Stimulated activated CD8-positive, alpha-beta memory T cell treated with anti-CD3 and anti-CD28 coated beads, Interleukin-15, amount 100 ng/mL, for 4 hours (primary cell): ENCODE measurements around the gene RECK.
A peak's percentile ranks its signal among the peaks of the same experiment; 100 is the strongest.
"Not testable (repeated sequence)": the region's sequence is repeated elsewhere in the genome, so short reads cannot be mapped to it uniquely, and the experiment has no call there.

Experiments
- DNase-seq, 2 donors: peaks; one replicate each; pipeline ENCODE4 v3.0.0-alpha.2; 2020; ENCODE audit warnings: low read depth in 2 of 2

RECK gene

DNA sequence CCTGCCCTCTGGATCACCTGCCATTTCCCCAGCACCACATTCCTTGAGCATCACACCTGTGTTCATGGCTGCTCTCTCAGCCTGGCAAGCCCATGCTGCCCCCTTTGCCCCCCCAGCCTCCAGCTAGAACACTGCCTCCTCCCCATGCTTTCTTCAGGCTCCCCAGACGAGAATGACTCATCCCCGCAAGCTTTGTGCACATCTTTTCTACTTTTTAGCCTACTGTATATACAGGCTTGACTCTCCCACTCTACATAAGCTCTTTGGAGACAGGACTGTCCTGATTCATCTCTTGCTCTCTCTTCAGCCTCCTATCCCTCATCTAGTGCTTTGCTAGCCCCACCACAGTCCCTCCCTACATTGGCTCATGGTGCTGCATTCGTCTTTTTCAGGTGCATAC lies 79.9 kb downstream of the RECK start:
- DNase-seq = no peak

DNA sequence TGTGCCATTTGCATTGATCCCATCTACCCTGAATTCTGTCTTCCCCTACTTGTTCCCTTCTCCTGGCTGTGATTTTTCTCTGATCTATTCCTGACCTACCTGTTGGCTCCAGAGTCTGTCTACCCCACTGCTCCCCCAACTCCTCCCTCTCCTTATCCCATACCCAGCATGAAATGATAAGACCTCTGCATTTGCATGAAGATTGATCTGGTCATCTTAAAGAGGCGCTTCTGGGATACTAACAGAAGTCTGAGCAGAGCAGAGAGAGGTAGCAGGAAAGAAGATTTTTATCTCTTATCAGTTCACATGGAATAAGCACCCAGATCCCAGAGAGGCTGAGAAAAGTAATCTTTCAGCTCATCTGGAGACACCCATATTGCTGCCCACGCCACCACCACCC lies 81.5 kb downstream of the RECK start:
- no peak for DNase-seq

GRCh38 chr9:36118706-36119105 lies 82.0 kb downstream of the RECK start:
- no peak for DNase-seq

- no peak for DNase-seq
These were observed 82.8 kb downstream of the RECK start for GRCh38 chr9:36119476-36119875.

DNA sequence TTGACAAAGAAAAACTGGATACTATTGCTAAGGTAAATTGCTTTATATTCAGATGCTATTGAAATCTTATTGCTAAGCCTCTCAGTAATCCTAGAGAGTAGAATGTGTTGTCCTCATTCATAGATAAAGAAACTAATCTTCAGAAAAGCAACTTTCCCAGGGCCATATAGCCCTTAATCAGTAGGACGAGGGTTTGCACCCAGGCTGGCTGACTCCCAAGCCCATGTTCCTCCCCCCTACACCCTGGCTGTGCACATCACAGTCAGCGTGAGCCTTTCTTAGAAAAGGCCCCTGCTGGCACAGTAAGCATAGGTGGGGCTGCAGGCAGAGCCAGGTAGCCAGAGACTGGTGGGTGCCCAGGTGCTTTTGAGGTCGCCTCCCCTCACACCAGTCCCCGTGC lies 84.0 kb downstream of the RECK start:
- DNase-seq = no peak

DNA sequence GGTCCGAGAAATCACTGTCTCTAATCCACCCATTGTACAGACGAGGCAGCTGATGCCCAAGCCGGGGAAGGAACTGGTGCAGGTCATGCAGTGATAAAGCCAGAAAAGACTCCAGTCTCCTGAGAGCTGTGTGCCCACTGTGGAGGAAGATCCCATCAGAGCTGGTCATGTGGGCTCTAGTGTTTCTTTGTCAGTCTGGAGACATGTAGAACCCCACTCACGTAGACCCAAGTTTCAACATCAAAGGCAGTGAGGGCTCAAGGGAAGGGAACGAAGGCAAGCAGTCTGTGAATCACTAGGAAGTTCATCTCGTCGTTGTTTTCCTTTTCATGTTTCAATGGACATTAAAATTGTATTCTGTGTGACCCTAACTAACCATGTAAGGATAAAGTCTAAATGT lies 85.3 kb downstream of the RECK start:
- DNase-seq = no peak

DNA sequence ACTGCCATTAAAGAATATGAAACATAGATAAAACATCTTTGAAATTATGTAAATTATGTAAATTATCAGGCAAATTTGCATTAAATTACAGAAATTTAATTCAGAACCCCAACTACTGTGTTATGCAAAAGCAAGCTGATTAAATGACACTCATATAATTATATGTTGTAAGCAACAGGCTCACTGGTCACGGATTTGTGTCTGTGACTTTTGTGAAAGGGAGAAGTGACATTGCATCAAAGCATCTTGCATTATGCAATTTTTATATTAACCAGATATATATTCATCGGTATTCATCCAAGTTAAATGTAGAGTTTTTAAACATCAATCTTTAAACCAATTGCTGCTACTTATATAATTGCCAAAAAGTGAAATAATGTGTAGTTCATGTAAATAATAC lies 86.8 kb downstream of the RECK start:
- DNase-seq = no peak

GRCh38 chr9:36125062-36125855 lies 88.5 kb downstream of the RECK start:
- no peak for DNase-seq

DNA sequence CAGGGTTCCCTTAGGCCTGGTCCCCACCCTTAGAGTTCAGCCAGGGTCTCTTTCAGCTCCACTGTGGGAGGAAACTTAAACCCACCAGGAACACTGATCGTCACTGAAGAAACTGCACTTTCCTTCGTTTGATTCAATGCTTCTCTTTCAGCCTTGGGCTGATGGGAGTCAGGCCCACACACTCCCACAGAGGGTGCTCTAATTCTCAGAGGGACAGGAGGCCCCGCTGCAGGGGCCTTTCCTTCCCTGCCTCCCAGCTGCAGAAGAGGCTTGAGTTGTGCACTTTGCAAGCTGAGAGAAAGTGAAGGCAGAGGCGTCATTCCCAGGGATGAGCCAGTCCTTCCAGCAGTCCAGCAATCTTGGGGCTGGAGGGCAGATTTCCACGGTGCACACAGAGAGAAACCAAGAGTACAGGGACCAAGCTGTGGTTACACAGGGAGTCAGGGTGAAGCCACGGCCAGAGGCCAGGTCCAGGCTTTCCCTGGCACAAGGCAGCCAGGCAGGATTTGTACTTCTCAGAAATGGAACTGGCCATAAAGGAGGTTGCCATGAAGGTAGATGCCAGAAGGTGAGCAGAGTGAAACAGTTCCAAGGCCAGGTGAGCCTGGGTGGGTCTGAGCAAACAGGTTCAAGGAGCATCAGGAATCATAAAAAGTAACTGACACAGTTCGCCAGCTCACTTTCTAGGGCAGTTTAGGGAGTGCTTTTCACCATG lies 89.5 kb downstream of the RECK start:
- DNase-seq = no peak

- no peak for DNase-seq
These were observed 91.0 kb downstream of the RECK start for GRCh38 chr9:36127652-36128244.

GRCh38 chr9:36128349-36128748 lies 91.6 kb downstream of the RECK start:
- DNase-seq = no peak

GRCh38 chr9:36129139-36129538 lies 92.4 kb downstream of the RECK start:
- DNase-seq = no peak

- DNase-seq = not testable (repeated sequence)
These were observed 95.0 kb downstream of the RECK start for GRCh38 chr9:36131666-36132065.

- DNase-seq = no peak
These were observed 95.4 kb downstream of the RECK start for GRCh38 chr9:36132086-36132485.

DNA sequence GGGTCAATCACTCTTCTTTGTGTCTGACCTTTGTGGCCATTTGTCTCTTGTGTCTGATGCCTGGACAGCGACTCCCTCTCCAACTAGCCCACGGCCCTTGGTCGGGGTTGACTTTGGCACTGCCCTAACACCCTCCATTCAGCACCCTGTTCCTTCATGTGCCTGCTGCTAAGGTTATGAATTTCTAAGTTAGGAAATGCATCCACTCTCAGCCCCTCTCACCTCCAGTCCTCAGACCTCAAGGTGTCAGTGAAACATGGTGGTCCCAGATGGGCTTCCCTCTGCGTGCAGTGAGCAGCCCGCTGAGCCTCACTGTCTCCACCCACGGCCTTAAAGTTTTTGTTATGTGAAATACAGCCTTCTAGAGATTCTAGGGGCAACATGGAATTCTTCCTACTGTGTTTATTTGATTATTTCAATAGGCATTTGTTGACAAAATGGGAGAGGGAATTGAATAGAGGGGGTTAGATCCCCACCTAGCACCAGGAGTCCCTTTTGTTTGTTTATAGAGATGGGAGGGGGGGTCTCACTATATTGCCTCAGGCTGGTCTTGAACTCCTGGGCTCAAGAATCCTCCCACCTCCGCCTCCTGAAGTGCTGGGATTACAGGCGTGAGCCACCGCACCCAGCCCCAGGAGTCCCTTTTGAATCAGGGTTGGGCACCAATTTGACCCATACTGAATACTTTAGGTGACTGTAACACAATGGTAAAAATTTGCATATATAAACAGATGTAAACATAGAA lies 98.2 kb downstream of the RECK start:
- DNase-seq = no peak

DNA sequence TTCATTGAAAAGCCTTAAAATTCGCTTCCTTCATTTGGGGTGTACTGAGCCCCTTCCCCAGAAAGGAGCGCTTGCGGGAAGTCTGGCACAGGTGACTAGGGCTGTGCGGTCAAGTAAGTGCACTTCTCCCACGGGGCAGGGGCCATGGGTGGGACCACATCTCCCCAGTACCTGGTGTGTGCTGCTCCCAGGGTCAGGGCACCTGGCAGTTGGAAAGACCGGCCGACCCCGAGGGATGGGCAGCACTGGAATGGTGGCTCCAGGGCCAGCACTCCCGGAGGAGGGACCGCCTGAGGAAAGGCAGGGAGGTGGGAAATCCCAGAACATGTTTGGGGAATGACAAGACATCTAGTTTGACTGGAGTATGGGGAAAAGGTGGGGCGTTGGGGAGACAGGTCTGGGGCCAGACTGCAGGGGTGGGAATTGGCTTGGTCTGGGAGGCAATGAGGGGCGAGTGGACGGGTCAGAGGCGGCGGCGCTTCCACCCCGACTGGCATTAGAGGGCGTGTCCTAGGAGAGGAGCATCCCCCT lies 99.1 kb downstream of the RECK start:
- no peak for DNase-seq

- DNase-seq = peak; percentile 43 to 64
These were observed 99.7 kb downstream of the RECK start, which contains the start of gene GLIPR2 for GRCh38 chr9:36136272-36136893. GLIPR2 (plus strand) TSS chr9:36136733; CDS start chr9:36136779, 46 bp downstream.

GRCh38 chr9:36136894-36137391 lies 100.2 kb downstream of the RECK start:
- DNase-seq = no peak

DNA sequence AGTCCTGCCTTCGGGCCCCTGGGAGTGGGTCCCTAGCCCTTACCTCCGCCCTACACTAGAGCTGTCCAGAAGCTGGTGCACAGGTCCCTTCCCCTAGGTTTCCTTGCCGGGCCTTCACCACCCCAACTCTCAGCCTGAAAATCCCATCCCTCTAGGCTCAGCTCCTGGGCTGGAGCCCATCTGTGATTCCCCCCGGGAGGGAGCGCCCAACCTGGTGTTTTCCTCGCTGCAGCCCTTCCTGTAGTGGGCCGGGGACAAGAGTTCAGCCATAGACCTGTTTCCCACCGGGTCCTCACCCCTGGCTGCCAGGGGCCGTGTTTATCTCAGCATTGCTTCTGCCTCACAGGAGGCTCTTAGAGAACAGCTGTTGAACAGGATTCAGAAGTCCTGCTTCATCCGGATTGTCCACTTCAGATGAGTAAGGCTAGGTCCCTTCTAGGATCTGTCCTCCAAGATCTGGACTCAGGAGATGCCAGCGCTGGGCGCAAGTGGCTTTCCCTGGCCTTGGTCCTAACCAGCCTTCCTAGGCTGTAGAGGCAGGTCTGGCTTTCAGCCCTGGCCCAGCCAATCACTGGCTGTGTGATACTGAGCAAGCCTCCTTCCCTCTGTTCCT lies 100.8 kb downstream of the RECK start:
- DNase-seq = no peak

DNA sequence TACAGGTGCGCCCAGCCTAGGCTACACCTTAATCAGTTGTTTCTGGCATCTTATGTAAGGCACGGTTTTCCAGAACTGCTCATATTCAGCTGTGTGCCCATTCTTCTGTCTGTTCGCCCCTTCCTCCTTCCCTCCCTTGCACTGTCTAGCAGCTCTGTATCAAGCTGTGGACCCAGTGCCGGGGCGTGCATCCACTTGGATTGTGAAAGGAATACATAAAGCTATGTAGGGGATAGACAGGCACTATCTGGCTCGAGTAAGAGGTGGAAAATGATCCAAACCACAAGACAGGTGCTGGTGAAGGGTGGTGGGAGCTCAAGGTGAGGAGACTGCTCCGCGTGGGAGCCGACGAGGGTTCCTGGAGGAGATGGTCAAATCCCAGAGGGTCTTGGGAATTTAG lies 101.8 kb downstream of the RECK start:
- no peak for DNase-seq

DNA sequence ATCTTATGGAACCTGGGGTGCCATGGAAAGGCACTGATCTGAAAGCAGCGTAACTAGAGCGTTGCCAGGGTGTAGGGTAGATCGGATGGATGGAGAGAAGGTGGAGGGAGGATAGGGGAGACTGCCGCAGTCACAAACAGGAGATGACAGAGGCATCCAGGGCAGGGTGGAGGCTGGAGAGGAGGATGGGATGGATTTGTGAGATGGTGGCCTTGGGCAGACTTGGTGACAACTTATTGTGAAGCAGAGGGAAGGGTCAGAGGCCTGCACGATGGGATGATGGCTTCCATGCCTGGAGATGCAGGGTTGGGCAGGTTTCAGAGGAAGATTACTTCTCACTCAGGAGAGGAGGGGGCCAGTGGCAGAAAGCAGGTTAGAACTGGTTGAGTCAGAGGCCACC lies 102.2 kb downstream of the RECK start:
- DNase-seq = no peak
